H1 (cell line): Measurements from ENCODE around the gene POLD4.

Experiments
- CBX8 ChIP-seq: fragments of 300-800, 300-1000 bp; sonication (generic); IDR thresholded peaks from 2 replicates; pipeline ENCODE4 v1.7.1; 2016; ENCODE audit warnings: low read depth, low read length, borderline replicate concordance
- CHD1 ChIP-seq: IDR thresholded peaks from 2 replicates; pipeline ENCODE4 v1.6.1; 2012; ENCODE audit warnings: low read depth, low read length, improper control_type of control experiment
- CHD7 ChIP-seq: fragments of 300-600 bp; sonication (generic); IDR thresholded peaks from 2 replicates; pipeline ENCODE4 v1.7.1; 2012; ENCODE audit warnings: low read length, moderate library complexity, mild to moderate bottlenecking, inconsistent platforms; ENCODE audit not compliant: insufficient replicate concordance
- CREB1 ChIP-seq: IDR thresholded peaks from 2 replicates; pipeline ENCODE4 v1.6.1; 2012; ENCODE audit warnings: inconsistent platforms
- EGR1 ChIP-seq: IDR thresholded peaks from 2 replicates; pipeline ENCODE4 v1.6.1; 2011; ENCODE audit warnings: low read depth, low read length, borderline replicate concordance
- EP300 ChIP-seq, 2 experiments: IDR thresholded peaks; 1 replicate in 1 of 2; 2 replicates in 1 of 2; pipeline ENCODE4 v1.6.1; 2011 to 2012; ENCODE audit warnings: low read depth in 2 of 2, low read length in 2 of 2, mild to moderate bottlenecking in 2 of 2, borderline replicate concordance in 1 of 2, inconsistent platforms in 1 of 2, moderate library complexity in 1 of 2
- JUN ChIP-seq: IDR thresholded peaks from 2 replicates; pipeline ENCODE4 v1.6.1; 2011; ENCODE audit warnings: low read depth, mild to moderate bottlenecking, improper control_type of control experiment, low read length
- JUND ChIP-seq: IDR thresholded peaks from 2 replicates; pipeline ENCODE4 v1.6.1; 2011; ENCODE audit warnings: mild to moderate bottlenecking, improper control_type of control experiment, low read length
- NANOG ChIP-seq: IDR thresholded peaks from 2 replicates; pipeline ENCODE4 v1.6.1; 2011; ENCODE audit warnings: low read length, low read depth, mild to moderate bottlenecking, inconsistent platforms; ENCODE audit not compliant: insufficient read depth, poor library complexity, severe bottlenecking
- POLR2AphosphoS5 ChIP-seq: IDR thresholded peaks from 2 replicates; pipeline ENCODE4 v1.6.1; 2011; ENCODE audit warnings: low read depth, low read length
- SAP30 ChIP-seq: fragments of 300-600 bp; sonication (generic); IDR thresholded peaks from 2 replicates; pipeline ENCODE4 v1.7.1; 2012; ENCODE audit warnings: low read length, moderate library complexity, mild to moderate bottlenecking, inconsistent platforms; ENCODE audit not compliant: insufficient read depth, insufficient replicate concordance
- SIN3A ChIP-seq, 2 experiments: IDR thresholded peaks in 1 of 2; conservative IDR thresholded peaks in 1 of 2; 2 replicates each; pipeline ENCODE4 v1.6.1; 2011 to 2012; ENCODE audit warnings: low read length in 2 of 2, improper control_type of control experiment in 1 of 2, low read depth in 1 of 2, mild to moderate bottlenecking in 1 of 2
- TAF1 ChIP-seq: IDR thresholded peaks from 2 replicates; pipeline ENCODE4 v1.6.1; 2011; ENCODE audit warnings: mild to moderate bottlenecking, low read depth, low read length
- TF ChIP-seq, protein P1 (sequence below), 3 experiments: IDR thresholded peaks; 1 replicate in 2 of 3; 2 replicates in 1 of 3; pipeline versions ENCODE4 v1.5.1 to v1.6.1; 2011; ENCODE audit warnings: low read length in 3 of 3, mild to moderate bottlenecking in 3 of 3, inconsistent platforms in 2 of 3, low read depth in 1 of 3, moderate library complexity in 1 of 3; ENCODE audit not compliant: insufficient read depth in 1 of 3; ENCODE audit errors: control extremely low read depth in 1 of 3

DNA sequence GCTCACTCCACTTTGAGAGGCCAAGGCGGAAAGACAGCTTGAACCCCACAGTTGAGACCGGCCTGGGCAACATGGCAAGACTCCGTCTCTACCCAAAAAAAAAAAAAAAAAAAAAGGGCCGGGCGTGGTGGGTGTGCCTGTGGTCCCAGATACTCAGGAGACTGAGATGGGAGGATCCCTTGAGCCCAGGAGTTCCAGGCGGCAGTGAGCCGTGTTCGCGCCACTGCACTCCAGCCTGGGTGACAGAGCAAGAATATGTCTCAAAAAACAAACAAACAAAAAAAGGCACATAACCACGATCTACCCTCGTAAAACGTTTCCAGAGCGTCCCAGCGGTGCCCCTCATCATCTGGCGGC, 37.6 kb upstream of the POLD4 start:
- TF ChIP-seq CHD1 (no peak), EGR1 (no peak), POLR2AphosphoS5 (no peak), CHD7 (no peak), JUN (no peak), CBX8 (no peak), CREB1 (no peak), EP300 (IDR thresholded peaks at IDR 0.05; ENCODE audit: borderline replicate concordance in 1 of 2, low read depth in 2 of 2, low read length in 2 of 2) (no peak), NANOG (no peak), SAP30 (no peak), SIN3A (conservative IDR thresholded peaks at IDR 0.05 in 1 of 2, IDR thresholded peaks at IDR 0.05 in 1 of 2; ENCODE audit: low read depth in 1 of 2, low read length in 2 of 2) (no peak), JUND (no peak), TAF1 (no peak)
- TF ChIP-seq, protein P1, sequence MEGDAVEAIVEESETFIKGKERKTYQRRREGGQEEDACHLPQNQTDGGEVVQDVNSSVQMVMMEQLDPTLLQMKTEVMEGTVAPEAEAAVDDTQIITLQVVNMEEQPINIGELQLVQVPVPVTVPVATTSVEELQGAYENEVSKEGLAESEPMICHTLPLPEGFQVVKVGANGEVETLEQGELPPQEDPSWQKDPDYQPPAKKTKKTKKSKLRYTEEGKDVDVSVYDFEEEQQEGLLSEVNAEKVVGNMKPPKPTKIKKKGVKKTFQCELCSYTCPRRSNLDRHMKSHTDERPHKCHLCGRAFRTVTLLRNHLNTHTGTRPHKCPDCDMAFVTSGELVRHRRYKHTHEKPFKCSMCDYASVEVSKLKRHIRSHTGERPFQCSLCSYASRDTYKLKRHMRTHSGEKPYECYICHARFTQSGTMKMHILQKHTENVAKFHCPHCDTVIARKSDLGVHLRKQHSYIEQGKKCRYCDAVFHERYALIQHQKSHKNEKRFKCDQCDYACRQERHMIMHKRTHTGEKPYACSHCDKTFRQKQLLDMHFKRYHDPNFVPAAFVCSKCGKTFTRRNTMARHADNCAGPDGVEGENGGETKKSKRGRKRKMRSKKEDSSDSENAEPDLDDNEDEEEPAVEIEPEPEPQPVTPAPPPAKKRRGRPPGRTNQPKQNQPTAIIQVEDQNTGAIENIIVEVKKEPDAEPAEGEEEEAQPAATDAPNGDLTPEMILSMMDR (IDR thresholded peaks at IDR 0.05; ENCODE audit: control extremely low read depth in 1 of 3, insufficient read depth in 1 of 3, low read depth in 1 of 3, low read length in 3 of 3): no peak
